ENCODE results near the gene NTRK3. TPM values are rescaled to one million over a fixed set of nuclear protein-coding genes. Genes with fewer than 3 reads are reported as not detected.

NTRK3 gene
- total and polyA plus RNA-seq, 2 of the 8 experiments (the other 6 are each of a cell fraction or from before 2014, with no cell fraction given), result 4.5 to 6.8 TPM

DNA sequence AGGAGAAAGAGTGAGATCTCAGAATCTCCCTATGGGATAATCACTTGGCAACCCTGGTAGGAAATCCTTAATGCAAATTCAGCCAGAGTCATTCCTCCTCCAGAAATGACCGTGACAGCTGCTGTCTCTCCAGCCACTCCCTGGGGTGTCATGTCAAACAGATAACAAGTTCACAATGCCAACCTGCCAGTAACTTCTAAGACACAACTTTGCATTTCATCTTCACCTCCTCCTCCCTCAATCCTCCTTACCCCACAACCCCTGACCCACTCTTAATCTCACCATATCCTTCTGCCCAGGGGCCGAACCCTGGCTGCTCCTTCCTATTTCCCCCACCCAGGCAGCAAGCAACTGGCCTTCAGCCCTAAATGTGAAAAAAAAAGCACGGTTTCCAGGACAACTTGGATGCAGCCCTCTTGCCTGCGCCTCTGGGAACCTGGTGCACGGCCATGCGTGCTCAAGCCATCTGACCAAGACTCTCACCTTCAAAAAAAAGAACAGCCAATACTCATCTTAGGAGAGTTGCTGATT, 166.0 kb downstream of the NTRK3 start:
- Histone ChIP-seq H3K23ac (ENCODE audit: insufficient read length) (no peak overlapping the region), H2AFZ (ENCODE audit: low read length) (no peak overlapping the region), H3K79me2 (ENCODE audit: control insufficient read depth in 1 of 2, insufficient read depth in 2 of 2, low read length in 2 of 2) (no peaks in the 10 kb centered on the region), H3K27me3 (replicated peaks in 1 of 4; ENCODE audit: control insufficient read depth in 3 of 4, extremely low read depth in 1 of 4, insufficient read depth in 3 of 4, low read length in 3 of 4) (no peaks in the 10 kb centered on the region), H3K56ac (replicated peaks; ENCODE audit: insufficient read length, low read depth, low read length) (no peak overlapping the region), H3K14ac (ENCODE audit: insufficient read length) (no peak overlapping the region), H3K4ac (replicated peaks; ENCODE audit: insufficient read length, low read depth, low read length) (no peak overlapping the region), H3K23me2 (ENCODE audit: low read depth, low read length) (no peaks in the 10 kb centered on the region), H3K9me3 (ENCODE audit: insufficient read depth in 2 of 2, low read depth in 1 of 2, low read length in 1 of 2) (peaks cover 3 to 4% of the 10 kb centered on the region in 2 experiments; a peak in 2 of 4 replicates), H2BK5ac (ENCODE audit: low read depth, low read length) (no peak overlapping the region), H3K4me2 (ENCODE audit: insufficient read depth in 1 of 2, low read depth in 2 of 2, low read length in 2 of 2) (no peak overlapping the region), H4K8ac (ENCODE audit: extremely low read depth, insufficient read depth, low read length) (no peak overlapping the region), H3K79me1 (ENCODE audit: low read depth, low read length) (no peaks in the 10 kb centered on the region), H2BK15ac (ENCODE audit: low read length) (no peak overlapping the region), H2BK120ac (replicated peaks; ENCODE audit: low read depth, low read length) (no peak overlapping the region), H4K20me1 (replicated peaks in 1 of 2; ENCODE audit: control insufficient read depth in 1 of 2, insufficient read depth in 2 of 2, low read length in 2 of 2) (no peaks in the 10 kb centered on the region), H4K5ac (ENCODE audit: insufficient read length, low read depth, low read length) (no peak overlapping the region), H4K91ac (replicated peaks; ENCODE audit: insufficient read length, low read length) (no peak overlapping the region), H3K4me1 (replicated peaks in 1 of 4; ENCODE audit: control insufficient read depth in 3 of 4, insufficient read depth in 4 of 4, low read length in 3 of 4) (no peaks in the 10 kb centered on the region), H2BK12ac (ENCODE audit: low read depth, low read length) (no peak overlapping the region), H2BK20ac (ENCODE audit: low read length) (no peak overlapping the region), H3K18ac (ENCODE audit: extremely low read depth, low read length) (no peak overlapping the region), H2AK5ac (ENCODE audit: low read depth, low read length) (no peak overlapping the region), H3K36me3 (ENCODE audit: control insufficient read depth in 2 of 4, insufficient read depth in 4 of 4, low read length in 3 of 4) (no peaks in the 10 kb centered on the region), H3K4me3 (ENCODE audit: extremely low read depth in 1 of 4, insufficient read depth in 2 of 4, low read depth in 3 of 4, low read length in 4 of 4) (no peak overlapping the region), H3K9ac (replicated peaks in 1 of 4; ENCODE audit: extremely low read depth in 1 of 4, low read depth in 3 of 4, low read length in 3 of 4) (no peak overlapping the region), H3K27ac (ENCODE audit: low read depth, low read length) (no peak overlapping the region)
- no peak for FAIRE-seq
- POLR2A ChIA-PET (ENCODE audit: partially characterized antibody), result no interaction called here
- TF ChIP-seq ZNF274 (IDR thresholded peaks at IDR 0.05; ENCODE audit: borderline replicate concordance, extremely low read depth, low read length), result no peak
- no peak for TF ChIP-seq JUND (IDR thresholded peaks at IDR 0.05; ENCODE audit: low read length)
- no peak for TF ChIP-seq BCL11A (IDR thresholded peaks at IDR 0.05; ENCODE audit: low read depth in 2 of 2, low read length in 2 of 2)
- TF ChIP-seq RAD21 (IDR thresholded peaks at IDR 0.05 in 1 of 2, conservative IDR thresholded peaks at IDR 0.05 in 1 of 2; ENCODE audit: low read depth in 2 of 2, low read length in 2 of 2), result no peak
- TF ChIP-seq CEBPB (IDR thresholded peaks at IDR 0.05; ENCODE audit: low read depth, low read length), result no peak
- no peak for DNase-seq (ENCODE audit: low read depth in 1 of 2, low spot score in 2 of 2)
- WGBS, 2 experiments (ENCODE audit: extremely low coverage in 1 of 2, insufficient coverage in 1 of 2, insufficient read length in 1 of 2, insufficient replicate concordance in 2 of 2, low coverage in 1 of 2, low lambda C conversion rate in 2 of 2, missing lambda C conversion rate in 1 of 2), result 90% methylated on average over 6 of the region's 6 CpGs; no CpG with 5 or more reads in 1 of the 2 experiments
- CTCF ChIA-PET (ENCODE audit: partially characterized antibody), result no interaction called here
